Omental fat pad (tissue), 4 donors: Measurements from ENCODE around the gene ECM1. TPM values are rescaled to one million over a fixed set of nuclear protein-coding genes. Genes with fewer than 3 reads are reported as not detected.

ENCODE experiments used
- ATAC-seq: fragments of 150-250 bp; one replicate; pipeline ENCODE4 v1.9.1; 2016; ENCODE audit warnings: mild to moderate bottlenecking, moderate library complexity; ENCODE audit not compliant: low FRiP score
- DNase-seq: peaks from one replicate; pipeline ENCODE4 v3.0.0-alpha.2; 2019; ENCODE audit warnings: low spot score
- CTCF ChIP-seq, 3 donors: fragments of 450-650 bp; IDR thresholded peaks; one replicate each; pipeline ENCODE4 v1.5.1; 2016 to 2017; ENCODE audit warnings: antibody characterized with exemption in 3 of 3, mild to moderate bottlenecking in 3 of 3, moderate library complexity in 2 of 3
- total RNA-seq, 4 donors: library from RNA; depleted of rRNA; stranded (reverse); fragments of >200 nt; gene quantifications; one replicate each; pipeline ENCODE4 v1.1.0, GENCODE V29; 2016

Gene ECM1
- total RNA-seq, 4 donors from 2014 or later, result 10.8 to 24.8 (median 18.5) TPM

- ATAC-seq (no peak), DNase-seq (no peak)
- no peak for TF ChIP-seq CTCF (IDR thresholded peaks at IDR 0.05)
Measured at GRCh38 chr1:150557065-150557600, 49.2 kb downstream of the ECM1 start.

GRCh38 chr1:150557813-150558212 lies 49.9 kb downstream of the ECM1 start:
- no peak for DNase-seq
- ATAC-seq, result no peak
- TF ChIP-seq CTCF (IDR thresholded peaks at IDR 0.05), result no peak

- ATAC-seq, result no peak
- DNase-seq, result no peak
- TF ChIP-seq CTCF (IDR thresholded peaks at IDR 0.05), result no peak
Measured at GRCh38 chr1:150558303-150558704, 50.4 kb downstream of the ECM1 start.

- TF ChIP-seq CTCF (IDR thresholded peaks at IDR 0.05), result no peak
- ATAC-seq (no peak), DNase-seq (no peak)
Measured at GRCh38 chr1:150558761-150559655, 51.1 kb downstream of the ECM1 start.

- no peak for DNase-seq
- TF ChIP-seq CTCF (IDR thresholded peaks at IDR 0.05), result no peak
Measured at GRCh38 chr1:150559656-150560010, 51.7 kb downstream of the ECM1 start.

GRCh38 chr1:150560011-150560438 lies 52.1 kb downstream of the ECM1 start:
- ATAC-seq (no peak), DNase-seq (no peak)
- TF ChIP-seq CTCF (IDR thresholded peaks at IDR 0.05), result peak in 2 of 3 donors; percentile 63 to 66

More at GRCh38 chr1:150559656-150560010, 51.7 kb downstream of the ECM1 start:
- no peak for ATAC-seq
